Stimulated activated naive CD8-positive, alpha-beta T cell treated with anti-CD3 and anti-CD28 coated beads, Interleukin-15, Interleukin-2, amounts not matched to agents 100 U/mL and 50 U/mL, for 24 hours (primary cell): ENCODE measurements around the gene PKD2.

Experiments
- ATAC-seq: fragments of 150-1000 bp; cut with Tn5 transposase; one replicate; pipeline ENCODE4 v1.10.0; 2021
- DNase-seq: peaks from one replicate; pipeline ENCODE4 v3.0.0; 2021

Gene PKD2

GRCh38 chr4:88027611-88028608, 20.5 kb downstream of the PKD2 start:
- peak; percentile 72 for ATAC-seq
- DNase-seq: no peak

- DNase-seq (no peak), ATAC-seq (no peak)
Observed at GRCh38 chr4:88028946-88029345, 21.5 kb downstream of the PKD2 start.

DNA sequence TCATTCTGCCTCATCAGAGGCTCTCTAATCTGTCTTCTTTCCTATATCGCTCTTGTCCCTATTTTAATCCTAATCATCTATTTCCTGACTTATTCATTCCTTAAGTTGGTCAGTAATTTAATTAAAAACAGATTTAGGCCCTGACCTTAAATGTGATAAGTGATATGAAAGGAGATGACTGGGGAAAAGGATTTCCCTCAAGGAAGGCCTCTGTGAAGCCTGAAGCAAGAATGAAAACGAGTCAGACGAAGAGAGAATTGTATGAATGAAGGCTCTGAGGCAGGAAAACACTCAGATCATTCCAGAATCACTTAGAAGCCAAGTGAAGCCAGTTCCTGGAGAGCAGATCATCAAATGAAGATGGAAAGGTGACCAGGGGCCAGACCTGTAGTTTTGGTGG, 22.1 kb downstream of the PKD2 start:
- DNase-seq: no peak
- ATAC-seq: no peak

GRCh38 chr4:88030565-88031310, 23.3 kb downstream of the PKD2 start:
- no peak for DNase-seq
- no peak for ATAC-seq

DNA sequence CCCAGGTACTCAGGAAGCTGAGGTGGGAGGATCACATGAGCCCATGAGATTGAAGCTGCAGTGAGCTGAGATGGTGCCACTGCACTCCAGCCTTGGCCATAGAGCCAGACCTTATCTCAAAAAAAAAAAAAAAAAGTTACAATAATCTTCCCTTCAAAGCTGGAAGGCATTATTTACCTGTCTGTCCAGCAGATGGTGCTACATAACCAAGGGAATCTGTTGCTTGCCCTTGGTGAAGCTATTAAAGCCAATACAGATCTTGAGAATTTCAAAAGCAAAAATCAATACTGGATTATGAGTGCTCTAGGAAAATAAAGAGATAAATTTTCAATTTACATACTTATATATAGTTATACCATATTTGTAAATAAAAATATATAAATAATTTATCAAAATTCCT, 25.9 kb downstream of the PKD2 start:
- ATAC-seq (peak; percentile 40), DNase-seq (peak; percentile 26)

GRCh38 chr4:88035292-88035691, 27.9 kb downstream of the PKD2 start:
- ATAC-seq: peak; percentile 14
- no peak for DNase-seq

DNA sequence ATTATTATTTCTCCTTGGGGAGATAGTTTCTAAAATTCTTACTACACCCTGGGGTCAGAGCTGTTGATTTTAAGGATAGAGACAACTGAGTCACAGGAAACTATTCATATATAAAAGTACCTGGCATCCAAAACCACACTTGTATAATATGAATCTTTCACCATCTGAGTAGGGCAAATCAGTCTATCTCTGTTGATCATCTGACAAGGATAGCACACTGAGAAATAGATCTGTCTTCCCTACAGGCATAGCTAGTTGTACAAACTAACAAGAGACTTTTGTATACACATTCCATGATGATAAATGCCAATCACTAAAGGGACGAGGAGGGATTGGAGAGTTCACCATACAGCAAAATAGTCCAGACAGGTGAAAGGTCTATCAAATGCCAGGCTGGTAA, 30.0 kb downstream of the PKD2 start:
- no peak for ATAC-seq

DNA sequence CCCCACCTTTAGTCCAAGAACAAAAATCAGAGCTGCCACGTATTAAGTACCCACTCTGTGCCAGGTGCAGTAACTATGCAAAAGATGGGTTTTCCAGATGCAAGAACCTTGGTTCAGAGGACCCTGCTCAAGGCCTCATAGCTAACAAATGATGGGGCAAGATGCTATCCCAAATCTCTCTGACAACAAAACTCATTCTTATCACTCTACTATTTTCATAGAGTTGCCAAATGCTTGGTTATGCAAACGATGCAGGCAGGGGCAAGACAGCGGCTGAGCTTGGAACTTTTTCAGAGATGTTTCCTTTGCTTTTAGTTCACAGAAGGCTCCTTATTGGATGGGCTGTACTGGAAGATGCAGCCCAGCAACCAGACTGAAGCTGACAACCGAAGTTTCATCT, 30.5 kb downstream of the PKD2 start:
- ATAC-seq: no peak
- DNase-seq: no peak

More for the DNA sequence above, 30.0 kb downstream of the PKD2 start:
- DNase-seq: no peak

- ATAC-seq: no peak
- no peak for DNase-seq
Observed at GRCh38 chr4:88040707-88041106, 33.3 kb downstream of the PKD2 start.

DNA sequence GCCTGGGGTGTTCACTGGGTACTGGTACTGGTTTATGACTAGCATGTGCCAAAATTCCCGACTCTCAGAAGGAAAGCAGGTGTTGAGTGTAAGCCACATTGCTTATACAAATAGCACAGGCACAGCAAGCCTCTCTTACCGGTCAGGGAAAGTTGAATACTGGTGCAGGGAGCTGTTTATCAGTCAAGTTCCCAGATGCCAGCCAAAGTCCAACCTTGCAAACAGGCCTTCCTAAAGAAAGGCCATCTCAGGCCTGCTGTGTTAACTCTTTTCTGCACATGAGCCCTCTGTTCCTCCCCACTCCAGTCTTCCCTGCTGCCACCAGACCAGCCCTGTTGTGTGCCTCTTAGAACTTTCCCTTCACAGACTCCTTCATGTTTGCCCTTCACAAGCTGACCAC, 34.2 kb downstream of the PKD2 start:
- ATAC-seq (no peak), DNase-seq (no peak)

DNA sequence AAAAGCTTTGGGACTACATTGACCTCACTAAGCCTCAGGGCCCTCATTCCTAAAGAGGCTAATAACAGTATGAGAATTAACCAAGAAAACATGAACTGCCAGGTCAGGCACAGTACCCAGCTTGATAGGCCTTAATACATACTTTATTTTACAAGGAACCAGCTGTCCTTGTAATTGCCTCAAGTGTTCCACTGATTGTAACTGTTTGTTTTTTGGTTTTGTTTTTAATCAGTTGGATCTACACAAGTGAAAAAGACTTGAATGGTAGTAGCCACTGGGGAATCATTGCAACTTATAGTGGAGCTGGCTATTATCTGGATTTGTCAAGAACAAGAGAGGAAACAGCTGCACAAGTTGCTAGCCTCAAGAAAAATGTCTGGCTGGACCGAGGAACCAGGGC, 35.6 kb downstream of the PKD2 start:
- ATAC-seq: no peak
- DNase-seq: no peak

DNA sequence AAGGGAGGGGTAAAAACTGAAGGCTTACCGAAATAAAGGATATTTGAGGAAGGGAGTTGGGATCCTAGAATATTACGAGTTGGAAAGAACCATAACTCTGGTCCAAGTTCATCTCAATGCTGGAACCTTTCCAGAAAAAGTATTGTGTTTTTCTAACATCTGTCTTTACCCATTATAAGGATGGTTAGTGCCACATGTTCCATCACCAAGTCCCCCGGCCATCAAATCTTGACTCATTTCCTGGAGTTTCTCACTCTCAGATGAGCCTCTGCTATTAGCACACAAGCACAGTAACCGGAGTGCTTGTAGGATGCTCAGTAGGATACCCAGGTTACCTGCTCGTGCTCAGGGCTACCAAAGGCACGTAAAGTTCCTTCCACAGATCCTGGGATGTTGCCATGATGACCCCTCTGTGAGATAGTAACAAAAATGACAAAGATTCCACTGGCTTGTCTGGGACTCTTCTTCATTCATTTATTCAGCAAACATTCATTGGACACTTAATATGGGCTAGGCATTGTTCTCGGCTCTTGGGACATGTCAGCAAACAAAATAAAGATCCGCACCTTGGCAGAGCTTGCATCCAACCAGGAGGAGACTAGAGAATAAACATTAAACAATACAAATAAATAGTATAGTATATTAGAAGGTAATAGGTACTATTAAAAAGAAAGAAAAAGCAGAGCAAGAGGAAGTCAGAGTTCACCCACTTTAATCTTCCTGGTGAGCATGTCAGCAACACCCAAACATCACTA, 36.3 kb downstream of the PKD2 start:
- DNase-seq (no peak), ATAC-seq (no peak)

DNA sequence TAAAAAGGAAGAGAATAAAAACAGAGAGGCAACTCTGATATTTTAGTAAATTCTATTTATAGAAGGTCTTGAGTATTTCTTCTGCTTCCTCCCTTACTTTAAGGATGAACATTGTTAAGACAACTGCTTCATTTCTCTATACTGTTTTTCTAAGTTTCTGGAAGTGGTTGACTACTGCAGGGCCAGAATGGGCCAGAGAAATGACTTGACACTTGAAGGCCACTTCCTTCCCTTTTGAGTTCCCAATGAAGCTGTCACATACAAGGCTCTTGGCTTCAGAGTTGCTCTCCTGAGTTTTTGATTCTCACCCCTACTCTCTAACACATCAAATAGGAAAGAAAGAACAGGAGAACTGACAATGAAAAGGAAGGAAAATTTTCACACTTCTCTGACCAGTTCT, 37.6 kb downstream of the PKD2 start:
- no peak for DNase-seq
- no peak for ATAC-seq

DNA sequence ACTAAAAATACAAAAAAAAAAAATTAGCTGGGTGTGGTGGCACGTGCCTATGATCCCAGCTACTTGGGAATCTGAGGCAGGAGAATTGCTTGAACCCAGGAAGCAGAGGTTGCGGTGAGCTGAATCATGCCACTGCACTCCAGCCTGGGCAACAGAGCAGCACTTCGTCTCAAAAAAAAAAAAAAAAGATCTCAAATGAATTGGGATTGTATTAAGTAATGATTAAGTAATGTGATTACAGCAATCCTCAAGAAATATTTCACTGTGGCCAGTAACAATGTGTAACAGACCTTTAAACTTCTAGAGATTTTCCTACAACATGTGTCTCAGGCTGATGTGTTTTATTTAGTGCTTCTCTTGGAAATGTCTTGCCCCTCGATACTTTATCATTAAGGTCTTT, 46.8 kb downstream of the PKD2 start:
- ATAC-seq (no peak), DNase-seq (no peak)

GRCh38 chr4:88054901-88055300, 47.5 kb downstream of the PKD2 start:
- ATAC-seq: no peak
- DNase-seq: no peak

- ATAC-seq: no peak
- DNase-seq: no peak
Observed at GRCh38 chr4:88058295-88058694, 50.9 kb downstream of the PKD2 start.

GRCh38 chr4:88059766-88060165, 52.3 kb downstream of the PKD2 start:
- ATAC-seq (no peak), DNase-seq (no peak)

DNA sequence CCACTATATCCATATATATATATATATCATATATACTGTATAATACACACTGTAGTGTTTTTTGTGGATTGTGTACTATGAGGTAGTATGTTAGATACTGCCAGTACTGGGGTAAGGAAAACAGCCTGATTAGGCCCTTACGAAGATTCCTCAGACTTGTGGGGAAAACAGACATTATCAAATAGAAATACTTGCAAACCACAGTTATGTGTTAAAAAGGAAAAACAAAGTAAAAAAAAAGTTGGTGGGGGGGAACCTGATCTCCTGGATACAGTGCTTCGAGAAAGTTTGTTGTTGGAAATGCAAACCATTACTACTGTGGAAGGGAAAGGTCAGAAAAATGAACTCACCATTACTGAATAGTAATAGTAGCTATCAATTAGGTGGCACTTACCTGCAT, 53.0 kb downstream of the PKD2 start:
- DNase-seq: no peak

DNA sequence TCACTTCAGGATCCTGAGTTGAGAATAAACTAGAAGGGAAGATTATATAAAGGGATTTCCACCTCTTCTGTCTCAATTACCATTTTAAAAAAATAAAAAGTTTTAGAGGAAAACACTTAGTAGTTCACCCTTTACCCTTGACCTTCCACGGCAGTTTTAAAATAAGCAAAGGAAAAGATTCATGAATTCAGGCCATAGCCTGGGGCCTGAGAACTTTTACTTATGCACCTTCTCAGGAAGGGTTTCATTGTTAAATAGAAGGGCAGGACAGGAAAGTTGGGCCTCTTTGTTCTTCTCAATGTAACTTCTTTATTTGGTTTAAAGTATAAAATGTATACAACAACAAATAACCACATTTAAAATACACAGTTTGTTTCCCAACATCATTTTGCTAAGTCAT, 54.9 kb downstream of the PKD2 start:
- ATAC-seq (no peak), DNase-seq (no peak)

More for the DNA sequence above, 53.0 kb downstream of the PKD2 start:
- no peak for ATAC-seq

- DNase-seq (no peak), ATAC-seq (no peak)
Observed at GRCh38 chr4:88062843-88063242, 55.4 kb downstream of the PKD2 start.

- no peak for ATAC-seq
- no peak for DNase-seq
Observed at GRCh38 chr4:88063634-88064296, 56.3 kb downstream of the PKD2 start.

- no peak for DNase-seq
- no peak for ATAC-seq
Observed at GRCh38 chr4:88064410-88064809, 57.0 kb downstream of the PKD2 start.
